Measurements from ENCODE around the gene VIPR1.

GRCh38 chr3:42490243-42490642, 12.2 kb upstream of the VIPR1 start:
- TF ChIP-seq TCF4 (CRISPR knock-in tag; IDR thresholded peaks at IDR 0.05; ENCODE audit: borderline replicate concordance) (no peak), ZFP3 (CRISPR knock-in tag; IDR thresholded peaks at IDR 0.05) (no peak), POU6F1 (CRISPR knock-in tag; IDR thresholded peaks at IDR 0.05; ENCODE audit: borderline replicate concordance, low read depth) (no peak), ZC3H10 (CRISPR knock-in tag; IDR thresholded peaks at IDR 0.05) (no peak), ZNF565 (CRISPR knock-in tag; conservative IDR thresholded peaks at IDR 0.05; ENCODE audit: low read depth) (no peak), CREB5 (CRISPR knock-in tag; IDR thresholded peaks at IDR 0.05; ENCODE audit: low read depth) (no peak), OSR1 (CRISPR knock-in tag; IDR thresholded peaks at IDR 0.05) (no peak), PPARA (CRISPR knock-in tag; IDR thresholded peaks at IDR 0.05; ENCODE audit: borderline replicate concordance) (no peak), BACH2 (CRISPR knock-in tag; IDR thresholded peaks at IDR 0.05; ENCODE audit: borderline replicate concordance) (no peak), PATZ1 (CRISPR knock-in tag; IDR thresholded peaks at IDR 0.05; ENCODE audit: borderline replicate concordance) (no peak), RARB (CRISPR knock-in tag; IDR thresholded peaks at IDR 0.05) (no peak)

Measured in SK-N-SH treated with all-trans-retinoic acid at 6 μM for 48 hours (cell line).